ENCODE results near the gene CDKN3. TPM values are rescaled to one million over a fixed set of nuclear protein-coding genes. Genes with fewer than 3 reads are reported as not detected.
"Not testable (repeated sequence)": the region's sequence is repeated elsewhere in the genome, so short reads cannot be mapped to it uniquely, and the experiment has no call there.

CDKN3 gene
- total RNA-seq, 1 donor from 2014 or later, result 15.7 TPM

- Histone ChIP-seq H3K4me1 (ENCODE audit: control insufficient read depth in 3 of 3, insufficient read depth in 3 of 3, low read length in 3 of 3) (peaks cover 9 to 17% (median 16%) of the 10 kb centered on the region in 3 donors), H3K9ac (ENCODE audit: low read depth in 1 of 3, low read length in 3 of 3) (peak overlapping the region; percentile 71 to 89 (median 83)), H3K9me3 (ENCODE audit: control insufficient read depth in 3 of 3, low read length in 3 of 3) (no peaks in the 10 kb centered on the region), H3K27me3 (ENCODE audit: control insufficient read depth in 3 of 3, insufficient read depth in 3 of 3, low read length in 3 of 3) (no peaks in the 10 kb centered on the region), H3K4me3 (ENCODE audit: low read length in 3 of 3) (peak overlapping the region; percentile 83 to 86 (median 84)), H3K27ac (ENCODE audit: low read depth, low read length) (peak overlapping the region; percentile 61), H3K36me3 (ENCODE audit: control insufficient read depth in 3 of 3, insufficient read depth in 3 of 3, low read length in 3 of 3) (peaks cover 0 to 5% (median 3%) of the 10 kb centered on the region in 3 donors)
Observed at GRCh38 chr14:54440037-54440436, 43.2 kb downstream of the CDKN3 start.

GRCh38 chr14:54440476-54440872, 43.7 kb downstream of the CDKN3 start:
- Histone ChIP-seq H3K9ac (ENCODE audit: low read depth in 1 of 3, low read length in 3 of 3) (peak overlapping the region; percentile 71 to 89 (median 83)), H3K4me3 (ENCODE audit: low read length in 3 of 3) (peak overlapping the region; percentile 83 to 86 (median 84)), H3K27ac (ENCODE audit: low read depth, low read length) (peak overlapping the region; percentile 61), H3K27me3 (ENCODE audit: control insufficient read depth in 3 of 3, insufficient read depth in 3 of 3, low read length in 3 of 3) (no peaks in the 10 kb centered on the region), H3K4me1 (ENCODE audit: control insufficient read depth in 3 of 3, insufficient read depth in 3 of 3, low read length in 3 of 3) (peaks cover 9 to 17% (median 16%) of the 10 kb centered on the region in 3 donors), H3K36me3 (ENCODE audit: control insufficient read depth in 3 of 3, insufficient read depth in 3 of 3, low read length in 3 of 3) (peaks cover 0 to 4% (median 3%) of the 10 kb centered on the region in 3 donors), H3K9me3 (ENCODE audit: control insufficient read depth in 3 of 3, low read length in 3 of 3) (no peaks in the 10 kb centered on the region)

GRCh38 chr14:54440873-54441868, 44.4 kb downstream of the CDKN3 start, which contains the start of gene CNIH1:
CNIH1 (minus strand) TSS chr14:54441374; CDS start chr14:54441327, 47 bp downstream.
- Histone ChIP-seq H3K4me1 (ENCODE audit: control insufficient read depth in 3 of 3, insufficient read depth in 3 of 3, low read length in 3 of 3) (peaks cover 9 to 17% (median 16%) of the 10 kb centered on the region in 3 donors), H3K9ac (ENCODE audit: low read depth in 1 of 3, low read length in 3 of 3) (peak within 1 kb of the TSS; percentile 71 to 89 (median 83))

GRCh38 chr14:54442961-54443360, 46.2 kb downstream of the CDKN3 start:
- H3K4me3 ChIP-seq (ENCODE audit: low read length in 3 of 3); H3K27ac ChIP-seq (ENCODE audit: low read depth, low read length); H3K9ac ChIP-seq (ENCODE audit: low read depth in 1 of 3, low read length in 3 of 3); H3K9me3 ChIP-seq (ENCODE audit: control insufficient read depth in 3 of 3, low read length in 3 of 3); H3K27me3 ChIP-seq (ENCODE audit: control insufficient read depth in 3 of 3, insufficient read depth in 3 of 3, low read length in 3 of 3); H3K36me3 ChIP-seq (ENCODE audit: control insufficient read depth in 3 of 3, insufficient read depth in 3 of 3, low read length in 3 of 3): not testable (repeated sequence)
- peaks cover 9 to 20% (median 16%) of the 10 kb centered on the region in 3 donors for H3K4me1 ChIP-seq (ENCODE audit: control insufficient read depth in 3 of 3, insufficient read depth in 3 of 3, low read length in 3 of 3)

More at GRCh38 chr14:54440873-54441868, 44.4 kb downstream of the CDKN3 start, which contains the start of gene CNIH1:
- no peaks in the 10 kb centered on the region for H3K27me3 ChIP-seq (ENCODE audit: control insufficient read depth in 3 of 3, insufficient read depth in 3 of 3, low read length in 3 of 3)
- H3K4me3 ChIP-seq (ENCODE audit: low read length in 3 of 3), result peak within 1 kb of the TSS; percentile 83 to 89 (median 86)
- H3K36me3 ChIP-seq (ENCODE audit: control insufficient read depth in 3 of 3, insufficient read depth in 3 of 3, low read length in 3 of 3), result peaks cover 0 to 3% (median 0%) of the 10 kb centered on the region in 3 donors
- H3K9me3 ChIP-seq (ENCODE audit: control insufficient read depth in 3 of 3, low read length in 3 of 3), result no peaks in the 10 kb centered on the region
- peak within 1 kb of the TSS; percentile 61 for H3K27ac ChIP-seq (ENCODE audit: low read depth, low read length)

- Histone ChIP-seq H3K9me3 (ENCODE audit: control insufficient read depth in 3 of 3, low read length in 3 of 3) (no peaks in the 10 kb centered on the region), H3K27ac (ENCODE audit: low read depth, low read length) (no peak overlapping the region), H3K4me1 (ENCODE audit: control insufficient read depth in 3 of 3, insufficient read depth in 3 of 3, low read length in 3 of 3) (peaks cover 9 to 17% (median 16%) of the 10 kb centered on the region in 3 donors), H3K4me3 (ENCODE audit: low read length in 3 of 3) (no peak overlapping the region), H3K9ac (ENCODE audit: low read depth in 1 of 3, low read length in 3 of 3) (no peak overlapping the region), H3K27me3 (ENCODE audit: control insufficient read depth in 3 of 3, insufficient read depth in 3 of 3, low read length in 3 of 3) (no peaks in the 10 kb centered on the region), H3K36me3 (ENCODE audit: control insufficient read depth in 3 of 3, insufficient read depth in 3 of 3, low read length in 3 of 3) (peaks cover 0 to 3% (median 0%) of the 10 kb centered on the region in 3 donors)
Observed at GRCh38 chr14:54443981-54444380, 47.2 kb downstream of the CDKN3 start.

GRCh38 chr14:54444681-54445080, 47.9 kb downstream of the CDKN3 start:
- Histone ChIP-seq H3K4me3 (ENCODE audit: low read length in 3 of 3) (no peak overlapping the region), H3K27me3 (ENCODE audit: control insufficient read depth in 3 of 3, insufficient read depth in 3 of 3, low read length in 3 of 3) (no peaks in the 10 kb centered on the region), H3K4me1 (ENCODE audit: control insufficient read depth in 3 of 3, insufficient read depth in 3 of 3, low read length in 3 of 3) (peaks cover 9 to 16% (median 15%) of the 10 kb centered on the region in 3 donors), H3K36me3 (ENCODE audit: control insufficient read depth in 3 of 3, insufficient read depth in 3 of 3, low read length in 3 of 3) (peaks cover 0 to 3% (median 0%) of the 10 kb centered on the region in 3 donors), H3K9ac (ENCODE audit: low read depth in 1 of 3, low read length in 3 of 3) (no peak overlapping the region), H3K27ac (ENCODE audit: low read depth, low read length) (no peak overlapping the region), H3K9me3 (ENCODE audit: control insufficient read depth in 3 of 3, low read length in 3 of 3) (no peaks in the 10 kb centered on the region)

- Histone ChIP-seq H3K9me3 (ENCODE audit: control insufficient read depth in 3 of 3, low read length in 3 of 3) (no peaks in the 10 kb centered on the region), H3K4me1 (ENCODE audit: control insufficient read depth in 3 of 3, insufficient read depth in 3 of 3, low read length in 3 of 3) (peaks cover 0 to 8% (median 6%) of the 10 kb centered on the region in 3 donors), H3K27me3 (ENCODE audit: control insufficient read depth in 3 of 3, insufficient read depth in 3 of 3, low read length in 3 of 3) (no peaks in the 10 kb centered on the region), H3K9ac (ENCODE audit: low read depth in 1 of 3, low read length in 3 of 3) (no peak overlapping the region), H3K4me3 (ENCODE audit: low read length in 3 of 3) (no peak overlapping the region), H3K36me3 (ENCODE audit: control insufficient read depth in 3 of 3, insufficient read depth in 3 of 3, low read length in 3 of 3) (peaks cover 0 to 3% (median 0%) of the 10 kb centered on the region in 3 donors), H3K27ac (ENCODE audit: low read depth, low read length) (no peak overlapping the region)
Observed at GRCh38 chr14:54446161-54446693, 49.4 kb downstream of the CDKN3 start.

- Histone ChIP-seq H3K27me3 (ENCODE audit: control insufficient read depth in 3 of 3, insufficient read depth in 3 of 3, low read length in 3 of 3) (no peaks in the 10 kb centered on the region), H3K9me3 (ENCODE audit: control insufficient read depth in 3 of 3, low read length in 3 of 3) (no peaks in the 10 kb centered on the region), H3K27ac (ENCODE audit: low read depth, low read length) (no peak overlapping the region), H3K4me1 (ENCODE audit: control insufficient read depth in 3 of 3, insufficient read depth in 3 of 3, low read length in 3 of 3) (peaks cover 0 to 3% (median 0%) of the 10 kb centered on the region in 3 donors), H3K4me3 (ENCODE audit: low read length in 3 of 3) (no peak overlapping the region), H3K36me3 (ENCODE audit: control insufficient read depth in 3 of 3, insufficient read depth in 3 of 3, low read length in 3 of 3) (peaks cover 0 to 3% (median 0%) of the 10 kb centered on the region in 3 donors), H3K9ac (ENCODE audit: low read depth in 1 of 3, low read length in 3 of 3) (no peak overlapping the region)
Observed at GRCh38 chr14:54447231-54447692, 50.5 kb downstream of the CDKN3 start.

GRCh38 chr14:54450535-54450934, 53.7 kb downstream of the CDKN3 start:
- H3K36me3 ChIP-seq (ENCODE audit: control insufficient read depth in 3 of 3, insufficient read depth in 3 of 3, low read length in 3 of 3), result no peaks in the 10 kb centered on the region
- H3K4me3 ChIP-seq (ENCODE audit: low read length in 3 of 3), result no peak overlapping the region
- H3K9me3 ChIP-seq (ENCODE audit: control insufficient read depth in 3 of 3, low read length in 3 of 3), result no peaks in the 10 kb centered on the region
- peaks cover 0 to 3% (median 0%) of the 10 kb centered on the region in 3 donors for H3K4me1 ChIP-seq (ENCODE audit: control insufficient read depth in 3 of 3, insufficient read depth in 3 of 3, low read length in 3 of 3)
- no peak overlapping the region for H3K9ac ChIP-seq (ENCODE audit: low read depth in 1 of 3, low read length in 3 of 3)
- no peaks in the 10 kb centered on the region for H3K27me3 ChIP-seq (ENCODE audit: control insufficient read depth in 3 of 3, insufficient read depth in 3 of 3, low read length in 3 of 3)
- H3K27ac ChIP-seq (ENCODE audit: low read depth, low read length), result no peak overlapping the region

All from skeletal muscle tissue (tissue), 4 donors.